HepG2 (cell line): ENCODE data around the gene ALDH3A1. TPM values are rescaled to one million over a fixed set of nuclear protein-coding genes. Genes with fewer than 3 reads are reported as not detected.

Experiments
- ATAC-seq: fragments of 200-7000 bp; cut with Tn5 transposase; 3 replicates; pipeline ENCODE4 v1.9.1; 2020; ENCODE audit warnings: mild to moderate bottlenecking, moderate library complexity
- BruUV-seq: library from RNA; stranded (reverse); fragments of 400-500 nt; replicated peaks from 2 replicates; lab custom pipeline; 2021; lab: Mats Ljungman, UMichigan
- CTCF ChIA-PET: fragments of 300-600 bp; formaldehyde crosslinking; extraction: SDS; loops from one replicate; lab custom pipeline; 2021; ENCODE audit warnings: low total read pairs, inconsistent platforms, low intra/inter-chr PET ratio; lab: Yijun Ruan, JAX
- POLR2A ChIA-PET: fragments of 350-600 bp; sonication (Branson Sonifier 250); formaldehyde crosslinking; loops from one replicate; lab custom pipeline; 2020; ENCODE audit warnings: antibody characterized with exemption, inconsistent platforms; lab: Yijun Ruan, JAX
- DNase-seq: peaks from one replicate; pipeline ENCODE4 v3.0.0-alpha.2; 2015; ENCODE audit warnings: low spot score
- FAIRE-seq: peaks from 3 replicates; lab custom pipeline; 2011; peaks lifted over from hg19 to GRCh38; lab: Jason Lieb, UNC
- H2AFZ ChIP-seq: one replicate; pipeline ENCODE4 v1.6.1; 2011; ENCODE audit warnings: low read length, inconsistent platforms
- H3K27ac ChIP-seq: fragments of 300-600 bp; 3 replicates; pipeline ENCODE4 v1.8.0; 2011; ENCODE audit warnings: mixed run types, mild to moderate bottlenecking, mixed read lengths, low read length, inconsistent platforms; ENCODE audit not compliant: insufficient read depth; ENCODE audit errors: extremely low read length
- H3K27me3 ChIP-seq, 2 experiments: fragments of 200-600 bp in 1 of 2; 2 replicates in 1 of 2; 3 replicates in 1 of 2; pipeline versions ENCODE4 v1.6.0 to v1.8.0; 2011; ENCODE audit warnings: low read length in 2 of 2, mild to moderate bottlenecking in 2 of 2, moderate library complexity in 2 of 2, inconsistent platforms in 1 of 2; ENCODE audit not compliant: insufficient read depth in 2 of 2, control insufficient read depth in 1 of 2
- H3K36me3 ChIP-seq, 2 experiments: fragments of 200-600 bp in 1 of 2; replicated peaks in 1 of 2; 2 replicates in 1 of 2; 3 replicates in 1 of 2; pipeline versions ENCODE4 v1.5.1 to v1.8.0; 2011; ENCODE audit warnings: low read length in 2 of 2, inconsistent platforms in 1 of 2; ENCODE audit not compliant: insufficient read depth in 2 of 2, control insufficient read depth in 1 of 2
- H3K4me1 ChIP-seq: 2 replicates; pipeline ENCODE4 v1.5.1; 2012; ENCODE audit warnings: low read length, inconsistent platforms; ENCODE audit not compliant: insufficient read depth
- H3K4me2 ChIP-seq: 2 replicates; pipeline ENCODE4 v1.6.0; 2011; ENCODE audit warnings: low read depth, low read length, inconsistent platforms
- H3K4me3 ChIP-seq, 3 experiments: fragments of 200-600 bp in 1 of 3; sonication (generic), shearing (Covaris generic) in 1 of 3; replicated peaks in 1 of 3; 2 replicates each; pipeline ENCODE4 v1.5.1; 2011 to 2016; ENCODE audit warnings: low read length in 3 of 3, inconsistent platforms in 2 of 3, low read depth in 2 of 3, mild to moderate bottlenecking in 2 of 3, control low read depth in 1 of 3, mixed read lengths in 1 of 3; ENCODE audit not compliant: insufficient read depth in 1 of 3
- H3K79me2 ChIP-seq: one replicate; pipeline ENCODE4 v1.6.1; 2011; ENCODE audit warnings: low read length, inconsistent platforms; ENCODE audit not compliant: insufficient read depth
- H3K9ac ChIP-seq: 2 replicates; pipeline ENCODE4 v1.6.0; 2011; ENCODE audit warnings: mild to moderate bottlenecking, low read depth, low read length, inconsistent platforms; ENCODE audit not compliant: insufficient read depth
- H3K9me3 ChIP-seq: 2 replicates; pipeline ENCODE4 v1.5.1; 2012; ENCODE audit warnings: mild to moderate bottlenecking, low read length
- H4K20me1 ChIP-seq: 2 replicates; pipeline ENCODE4 v1.6.0; 2011; ENCODE audit warnings: inconsistent platforms, mild to moderate bottlenecking, low read length, moderate library complexity; ENCODE audit not compliant: insufficient read depth
- CAMTA2 ChIP-seq: sonication (generic); formaldehyde crosslinking; IDR thresholded peaks from 2 replicates; pipeline ENCODE4 v1.4.0; 2020; ENCODE audit warnings: mild to moderate bottlenecking, missing genetic modification reagents, borderline replicate concordance
- CBX1 ChIP-seq: IDR thresholded peaks from one replicate; pipeline ENCODE4 v1.6.1; 2016; ENCODE audit warnings: antibody characterized with exemption, low read depth
- FOXC1 ChIP-seq: sonication (generic); formaldehyde crosslinking; IDR thresholded peaks from 2 replicates; pipeline ENCODE4 v1.8.0; 2022; ENCODE audit warnings: mild to moderate bottlenecking, missing genetic modification reagents, borderline replicate concordance
- HNF4G ChIP-seq, 2 experiments: sonication (generic) in 1 of 2; formaldehyde crosslinking in 1 of 2; IDR thresholded peaks; 2 replicates each; pipeline versions ENCODE4 v1.4.0 to v1.6.1; 2011 to 2020; ENCODE audit warnings: borderline replicate concordance in 2 of 2, low read depth in 2 of 2, mild to moderate bottlenecking in 2 of 2, low read length in 1 of 2, missing genetic modification reagents in 1 of 2, moderate library complexity in 1 of 2
- IRX3 ChIP-seq: sonication (generic); formaldehyde crosslinking; IDR thresholded peaks from 2 replicates; pipeline ENCODE4 v1.8.1; 2023; ENCODE audit warnings: mild to moderate bottlenecking, low read depth, missing genetic modification reagents, borderline replicate concordance
- JUN ChIP-seq: sonication (generic); formaldehyde crosslinking; IDR thresholded peaks from 2 replicates; pipeline ENCODE4 v1.4.0; 2020; ENCODE audit warnings: mild to moderate bottlenecking, missing genetic modification reagents
- KDM4B ChIP-seq: sonication (generic); formaldehyde crosslinking; IDR thresholded peaks from 2 replicates; pipeline ENCODE4 v1.4.0; 2020; ENCODE audit warnings: missing genetic modification reagents
- ONECUT2 ChIP-seq: sonication (generic); formaldehyde crosslinking; IDR thresholded peaks from 2 replicates; pipeline ENCODE4 v1.4.0; 2020; ENCODE audit warnings: missing genetic modification reagents
- TCF12 ChIP-seq, 2 experiments: fragments of 450-650 bp in 1 of 2; sonication (generic) in 1 of 2; formaldehyde crosslinking in 1 of 2; IDR thresholded peaks; 2 replicates each; pipeline versions ENCODE4 v1.6.1 to v1.8.0; 2017 to 2022; ENCODE audit warnings: antibody characterized with exemption in 1 of 2, mild to moderate bottlenecking in 1 of 2, missing genetic modification reagents in 1 of 2, moderate library complexity in 1 of 2
- ZC3H4 ChIP-seq: sonication (generic); formaldehyde crosslinking; IDR thresholded peaks from 2 replicates; pipeline ENCODE4 v1.4.0; 2020; ENCODE audit warnings: missing genetic modification reagents, borderline replicate concordance
- ZKSCAN8 ChIP-seq: IDR thresholded peaks from 2 replicates; pipeline ENCODE4 v1.6.1; 2016; ENCODE audit warnings: borderline replicate concordance, missing genetic modification reagents, missing compliant biosample characterization
- ZNF136 ChIP-seq: sonication (generic); formaldehyde crosslinking; IDR thresholded peaks from 2 replicates; pipeline ENCODE4 v1.8.1; 2022; ENCODE audit warnings: low read depth, mild to moderate bottlenecking, moderate library complexity, missing genetic modification reagents
- ZNF496 ChIP-seq: sonication (generic); formaldehyde crosslinking; IDR thresholded peaks from 2 replicates; pipeline ENCODE4 v1.8.1; 2023; ENCODE audit warnings: mild to moderate bottlenecking, moderate library complexity, missing genetic modification reagents; ENCODE audit not compliant: insufficient replicate concordance
- ZNF563 ChIP-seq: sonication (generic); formaldehyde crosslinking; IDR thresholded peaks from 2 replicates; pipeline ENCODE4 v1.8.0; 2022; ENCODE audit warnings: mild to moderate bottlenecking, moderate library complexity, missing genetic modification reagents
- WGBS: methylation state at CpG from one replicate; pipeline ENCODE4 v1.1.6; 2017; ENCODE audit warnings: low lambda C conversion rate; 5-methylcytosine and 5-hydroxymethylcytosine counted together
- in situ Hi-C: cut with HindIII; loops from 2 replicates; pipeline ENCODE4 v1.10.0; 2017; ENCODE audit warnings: low pct_unique_long_range_greater_than_20kb; ENCODE audit not compliant: extremely low pct_ligation_motif_present
- intact Hi-C: fragments of 100-400 bp; cut with micrococcal nuclease; formaldehyde crosslinking; loops from one replicate; pipeline ENCODE4 v1.10.0; 2022; ENCODE audit not compliant: unreplicated experiment
- polyA plus RNA-seq, 8 experiments: library from polyadenylated mRNA; depleted of rRNA in 3 of 8; stranded (reverse) in 7 of 8; unstranded in 1 of 8; fragments of >200 nt; fragmentation: Illumina TruSeq in 4 of 8; extraction: Trizol in 4 of 8; gene quantifications; 2 replicates each; pipeline versions ENCODE4 v1.2.1 to v1.2.3, GENCODE V29; 2011 to 2016; ENCODE audit warnings: low read depth in 4 of 8, missing spikeins in 1 of 8, mixed read lengths in 1 of 8; ENCODE audit not compliant: insufficient read depth in 1 of 8
- total RNA-seq, 5 experiments: library from RNA; depleted of rRNA; stranded (reverse); fragments of >200 nt; fragmentation: Illumina TruSeq; extraction: Trizol; gene quantifications; 2 replicates each; pipeline ENCODE4 v1.2.3, GENCODE V29; 2016; ENCODE audit warnings: low read depth in 1 of 5
- TF ChIP-seq, protein P1 (sequence below): sonication (generic); formaldehyde crosslinking; IDR thresholded peaks from 2 replicates; pipeline ENCODE4 v1.4.0; 2020; ENCODE audit warnings: missing genetic modification reagents
- TF ChIP-seq, protein P2 (sequence below): IDR thresholded peaks from 2 replicates; pipeline ENCODE4 v1.6.1; 2016
- TF ChIP-seq, protein P3 (sequence below): conservative IDR thresholded peaks from 2 replicates; pipeline ENCODE4 v1.6.1; 2018; ENCODE audit warnings: missing genetic modification reagents
- TF ChIP-seq, protein P4 (sequence below): sonication (generic); formaldehyde crosslinking; IDR thresholded peaks from 2 replicates; pipeline ENCODE4 v1.9.0; 2022; ENCODE audit warnings: low read depth, missing genetic modification reagents

Gene ALDH3A1
- total and polyA plus RNA-seq, 2 of the 13 experiments (the other 11 are each of a cell fraction or from before 2014, with no cell fraction given): 0.07 to 0.62 TPM

DNA sequence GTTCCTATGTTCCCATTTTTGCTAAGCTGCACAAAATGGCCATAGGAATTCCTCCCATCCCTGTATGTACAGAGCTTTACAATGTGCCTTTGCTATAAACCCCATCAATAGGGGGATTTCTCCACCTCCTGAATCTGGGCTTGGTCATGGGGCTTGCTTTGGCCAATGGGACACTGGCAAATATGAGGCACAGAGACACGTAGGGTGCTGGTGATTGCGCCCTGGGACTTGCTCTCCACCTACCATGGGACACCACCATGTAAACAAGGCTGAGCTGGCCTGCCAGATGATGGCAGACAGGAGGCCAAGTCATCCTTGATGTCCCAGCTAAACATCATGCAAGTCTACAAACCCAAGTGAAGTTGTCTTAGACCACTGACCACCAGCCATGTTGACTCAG is 15.3 kb upstream of the ALDH3A1 start:
- in situ Hi-C loops: loop anchor here (10.0 kb wide), 1 partner anchor 399 kb away; the partner anchor contains the start of gene B9D1
- no peaks in the 10 kb centered on the region for H3K79me2 ChIP-seq
- ATAC-seq (no peak), DNase-seq (no peak), FAIRE-seq (no peak)
- intact Hi-C loops: loop anchor here (2.0 to 10.0 kb wide), 4 partner anchors 46 to 255 kb away; partner anchors contain the start of genes ALDH3A2 and SLC47A2
- H3K4me1 ChIP-seq: peaks cover 23% of the 10 kb centered on the region
- POLR2A ChIA-PET: interaction anchor here (1.5 to 2.8 kb wide), 3 partner anchors 35 to 115 kb away, joined by 5 to 19 read pairs (median 6); partner anchors contain the start of gene ALDH3A2
- no peaks in the 10 kb centered on the region for H4K20me1 ChIP-seq
- no peak overlapping the region for H3K4me3 ChIP-seq
- no peak overlapping the region for H3K27ac ChIP-seq
- CTCF ChIA-PET: interaction anchor here (0.6 to 1.8 kb wide), 2 partner anchors 59 to 249 kb away, joined by 3 to 7 read pairs; no protein-coding TSS in a partner anchor
- TF ChIP-seq ZKSCAN8 (CRISPR knock-in tag): no peak
- no peak for TF ChIP-seq JUN (CRISPR knock-in tag)
- TF ChIP-seq, protein P1, sequence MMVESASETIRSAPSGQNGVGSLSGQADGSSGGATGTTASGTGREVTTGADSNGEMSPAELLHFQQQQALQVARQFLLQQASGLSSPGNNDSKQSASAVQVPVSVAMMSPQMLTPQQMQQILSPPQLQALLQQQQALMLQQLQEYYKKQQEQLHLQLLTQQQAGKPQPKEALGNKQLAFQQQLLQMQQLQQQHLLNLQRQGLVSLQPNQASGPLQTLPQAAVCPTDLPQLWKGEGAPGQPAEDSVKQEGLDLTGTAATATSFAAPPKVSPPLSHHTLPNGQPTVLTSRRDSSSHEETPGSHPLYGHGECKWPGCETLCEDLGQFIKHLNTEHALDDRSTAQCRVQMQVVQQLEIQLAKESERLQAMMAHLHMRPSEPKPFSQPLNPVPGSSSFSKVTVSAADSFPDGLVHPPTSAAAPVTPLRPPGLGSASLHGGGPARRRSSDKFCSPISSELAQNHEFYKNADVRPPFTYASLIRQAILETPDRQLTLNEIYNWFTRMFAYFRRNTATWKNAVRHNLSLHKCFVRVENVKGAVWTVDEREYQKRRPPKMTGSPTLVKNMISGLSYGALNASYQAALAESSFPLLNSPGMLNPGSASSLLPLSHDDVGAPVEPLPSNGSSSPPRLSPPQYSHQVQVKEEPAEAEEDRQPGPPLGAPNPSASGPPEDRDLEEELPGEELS: no peak
- TF ChIP-seq TCF12 (IDR thresholded peaks at IDR 0.05): no peak
- TF ChIP-seq TCF12 (CRISPR knock-in tag; IDR thresholded peaks at IDR 0.05): no peak
- no peak for TF ChIP-seq IRX3 (CRISPR knock-in tag)
- no peak for TF ChIP-seq ONECUT2
- TF ChIP-seq FOXC1: no peak
- TF ChIP-seq ZNF563 (CRISPR knock-in tag): no peak
- TF ChIP-seq, protein P2, sequence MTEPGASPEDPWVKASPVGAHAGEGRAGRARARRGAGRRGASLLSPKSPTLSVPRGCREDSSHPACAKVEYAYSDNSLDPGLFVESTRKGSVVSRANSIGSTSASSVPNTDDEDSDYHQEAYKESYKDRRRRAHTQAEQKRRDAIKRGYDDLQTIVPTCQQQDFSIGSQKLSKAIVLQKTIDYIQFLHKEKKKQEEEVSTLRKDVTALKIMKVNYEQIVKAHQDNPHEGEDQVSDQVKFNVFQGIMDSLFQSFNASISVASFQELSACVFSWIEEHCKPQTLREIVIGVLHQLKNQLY (CRISPR knock-in tag): no peak
- no peak for TF ChIP-seq CAMTA2 (CRISPR knock-in tag)
- TF ChIP-seq HNF4G (IDR thresholded peaks at IDR 0.05; ENCODE audit: borderline replicate concordance, low read depth, low read length): no peak
- TF ChIP-seq HNF4G (CRISPR knock-in tag; IDR thresholded peaks at IDR 0.05; ENCODE audit: borderline replicate concordance, low read depth): no peak
- no peak for TF ChIP-seq KDM4B (CRISPR knock-in tag)
- TF ChIP-seq, protein P3, sequence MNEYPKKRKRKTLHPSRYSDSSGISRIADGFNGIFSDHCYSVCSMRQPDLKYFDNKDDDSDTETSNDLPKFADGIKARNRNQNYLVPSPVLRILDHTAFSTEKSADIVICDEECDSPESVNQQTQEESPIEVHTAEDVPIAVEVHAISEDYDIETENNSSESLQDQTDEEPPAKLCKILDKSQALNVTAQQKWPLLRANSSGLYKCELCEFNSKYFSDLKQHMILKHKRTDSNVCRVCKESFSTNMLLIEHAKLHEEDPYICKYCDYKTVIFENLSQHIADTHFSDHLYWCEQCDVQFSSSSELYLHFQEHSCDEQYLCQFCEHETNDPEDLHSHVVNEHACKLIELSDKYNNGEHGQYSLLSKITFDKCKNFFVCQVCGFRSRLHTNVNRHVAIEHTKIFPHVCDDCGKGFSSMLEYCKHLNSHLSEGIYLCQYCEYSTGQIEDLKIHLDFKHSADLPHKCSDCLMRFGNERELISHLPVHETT (CRISPR knock-in tag): no peak
- no peak for TF ChIP-seq ZC3H4 (CRISPR knock-in tag)
- no peak for TF ChIP-seq ZNF496 (CRISPR knock-in tag)
- no peak for TF ChIP-seq ZNF136 (CRISPR knock-in tag)
- TF ChIP-seq, protein P4, sequence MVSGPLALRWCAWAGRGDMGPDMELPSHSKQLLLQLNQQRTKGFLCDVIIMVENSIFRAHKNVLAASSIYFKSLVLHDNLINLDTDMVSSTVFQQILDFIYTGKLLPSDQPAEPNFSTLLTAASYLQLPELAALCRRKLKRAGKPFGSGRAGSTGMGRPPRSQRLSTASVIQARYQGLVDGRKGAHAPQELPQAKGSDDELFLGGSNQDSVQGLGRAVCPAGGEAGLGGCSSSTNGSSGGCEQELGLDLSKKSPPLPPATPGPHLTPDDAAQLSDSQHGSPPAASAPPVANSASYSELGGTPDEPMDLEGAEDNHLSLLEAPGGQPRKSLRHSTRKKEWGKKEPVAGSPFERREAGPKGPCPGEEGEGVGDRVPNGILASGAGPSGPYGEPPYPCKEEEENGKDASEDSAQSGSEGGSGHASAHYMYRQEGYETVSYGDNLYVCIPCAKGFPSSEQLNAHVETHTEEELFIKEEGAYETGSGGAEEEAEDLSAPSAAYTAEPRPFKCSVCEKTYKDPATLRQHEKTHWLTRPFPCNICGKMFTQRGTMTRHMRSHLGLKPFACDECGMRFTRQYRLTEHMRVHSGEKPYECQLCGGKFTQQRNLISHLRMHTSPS (CRISPR knock-in tag): no peak
- no peak for TF ChIP-seq CBX1
- peaks cover 0 to 5% of the 10 kb centered on the region in 2 experiments; a peak in 1 of 5 replicates for H3K27me3 ChIP-seq
- H3K9me3 ChIP-seq: no peaks in the 10 kb centered on the region
- no TSS peak for BruUV-seq
- H3K36me3 ChIP-seq: no peaks in the 10 kb centered on the region
- no peak overlapping the region for H3K4me2 ChIP-seq
- 71% methylated on average over 2 of the region's 2 CpGs for WGBS
- H2AFZ ChIP-seq: no peak overlapping the region
- H3K9ac ChIP-seq: no peak overlapping the region
